Measurements from ENCODE around the gene TMEM231.
"Not testable (repeated sequence)": the region's sequence is repeated elsewhere in the genome, so short reads cannot be mapped to it uniquely, and the experiment has no call there.

The TMEM231 gene

GRCh38 chr16:75538882-75539565 lies 17.0 kb downstream of the TMEM231 start:
- H3K4me2 ChIP-seq (ENCODE audit: low read length); H3K9ac ChIP-seq (ENCODE audit: low read depth, low read length); H3K4me3 ChIP-seq (ENCODE audit: low read length); H3K9me3 ChIP-seq (replicated peaks; ENCODE audit: low read length); H3K36me3 ChIP-seq (ENCODE audit: insufficient read depth, low read length); H3K27me3 ChIP-seq (ENCODE audit: control insufficient read depth, insufficient read depth, low read length); H3K4me1 ChIP-seq (ENCODE audit: control insufficient read depth, insufficient read depth, low read length): not testable (repeated sequence)

- no peak overlapping the region for H3K9ac ChIP-seq (ENCODE audit: low read depth, low read length)
- peaks cover 3% of the 10 kb centered on the region for H3K27me3 ChIP-seq (ENCODE audit: control insufficient read depth, insufficient read depth, low read length)
- no peak overlapping the region for H3K4me2 ChIP-seq (ENCODE audit: low read length)
- H3K9me3 ChIP-seq (replicated peaks; ENCODE audit: low read length): no peaks in the 10 kb centered on the region
- no peak overlapping the region for H3K4me3 ChIP-seq (ENCODE audit: low read length)
- no peaks in the 10 kb centered on the region for H3K36me3 ChIP-seq (ENCODE audit: insufficient read depth, low read length)
- no peaks in the 10 kb centered on the region for H3K4me1 ChIP-seq (ENCODE audit: control insufficient read depth, insufficient read depth, low read length)
These were observed 18.3 kb downstream of the TMEM231 start for GRCh38 chr16:75537776-75538175.

- no peak within 1 kb of the TSS for H3K4me2 ChIP-seq (ENCODE audit: low read length)
- H3K4me1 ChIP-seq (ENCODE audit: control insufficient read depth, insufficient read depth, low read length): no peaks in the 10 kb centered on the region
- peaks cover 13% of the 10 kb centered on the region for H3K27me3 ChIP-seq (ENCODE audit: control insufficient read depth, insufficient read depth, low read length)
- no peak within 1 kb of the TSS for H3K9ac ChIP-seq (ENCODE audit: low read depth, low read length)
- no peak within 1 kb of the TSS for H3K4me3 ChIP-seq (ENCODE audit: low read length)
- no peaks in the 10 kb centered on the region for H3K9me3 ChIP-seq (replicated peaks; ENCODE audit: low read length)
- H3K36me3 ChIP-seq (ENCODE audit: insufficient read depth, low read length): no peaks in the 10 kb centered on the region
These were observed 20.2 kb downstream of the TMEM231 start, which contains the start of gene CHST5 for GRCh38 chr16:75535901-75536300. TSS of gene CHST5 (minus strand) at chr16:75536108. CDS start at chr16:75530384, 5,724 bp downstream.

- H3K36me3 ChIP-seq (ENCODE audit: insufficient read depth, low read length): no peaks in the 10 kb centered on the region
- no peaks in the 10 kb centered on the region for H3K4me1 ChIP-seq (ENCODE audit: control insufficient read depth, insufficient read depth, low read length)
- no peaks in the 10 kb centered on the region for H3K9me3 ChIP-seq (replicated peaks; ENCODE audit: low read length)
- H3K4me2 ChIP-seq (ENCODE audit: low read length): no peak overlapping the region
- no peak overlapping the region for H3K9ac ChIP-seq (ENCODE audit: low read depth, low read length)
- H3K27me3 ChIP-seq (ENCODE audit: control insufficient read depth, insufficient read depth, low read length): peaks cover 13% of the 10 kb centered on the region
- H3K4me3 ChIP-seq (ENCODE audit: low read length): no peak overlapping the region
These were observed 20.7 kb downstream of the TMEM231 start for GRCh38 chr16:75535211-75535843.

GRCh38 chr16:75534560-75535205 lies 21.4 kb downstream of the TMEM231 start:
- H3K9ac ChIP-seq (ENCODE audit: low read depth, low read length): no peak overlapping the region
- no peak overlapping the region for H3K4me2 ChIP-seq (ENCODE audit: low read length)
- H3K4me3 ChIP-seq (ENCODE audit: low read length): no peak overlapping the region
- no peaks in the 10 kb centered on the region for H3K4me1 ChIP-seq (ENCODE audit: control insufficient read depth, insufficient read depth, low read length)
- H3K36me3 ChIP-seq (ENCODE audit: insufficient read depth, low read length): no peaks in the 10 kb centered on the region
- H3K9me3 ChIP-seq (replicated peaks; ENCODE audit: low read length): no peaks in the 10 kb centered on the region
- H3K27me3 ChIP-seq (ENCODE audit: control insufficient read depth, insufficient read depth, low read length): peaks cover 13% of the 10 kb centered on the region

- Histone ChIP-seq H3K4me3 (ENCODE audit: low read length) (no peak overlapping the region), H3K27me3 (ENCODE audit: control insufficient read depth, insufficient read depth, low read length) (peaks cover 13% of the 10 kb centered on the region), H3K36me3 (ENCODE audit: insufficient read depth, low read length) (no peaks in the 10 kb centered on the region), H3K4me1 (ENCODE audit: control insufficient read depth, insufficient read depth, low read length) (no peaks in the 10 kb centered on the region), H3K9me3 (replicated peaks; ENCODE audit: low read length) (no peaks in the 10 kb centered on the region), H3K9ac (ENCODE audit: low read depth, low read length) (no peak overlapping the region), H3K4me2 (ENCODE audit: low read length) (no peak overlapping the region)
These were observed 23.3 kb downstream of the TMEM231 start for GRCh38 chr16:75532791-75533190.

DNA sequence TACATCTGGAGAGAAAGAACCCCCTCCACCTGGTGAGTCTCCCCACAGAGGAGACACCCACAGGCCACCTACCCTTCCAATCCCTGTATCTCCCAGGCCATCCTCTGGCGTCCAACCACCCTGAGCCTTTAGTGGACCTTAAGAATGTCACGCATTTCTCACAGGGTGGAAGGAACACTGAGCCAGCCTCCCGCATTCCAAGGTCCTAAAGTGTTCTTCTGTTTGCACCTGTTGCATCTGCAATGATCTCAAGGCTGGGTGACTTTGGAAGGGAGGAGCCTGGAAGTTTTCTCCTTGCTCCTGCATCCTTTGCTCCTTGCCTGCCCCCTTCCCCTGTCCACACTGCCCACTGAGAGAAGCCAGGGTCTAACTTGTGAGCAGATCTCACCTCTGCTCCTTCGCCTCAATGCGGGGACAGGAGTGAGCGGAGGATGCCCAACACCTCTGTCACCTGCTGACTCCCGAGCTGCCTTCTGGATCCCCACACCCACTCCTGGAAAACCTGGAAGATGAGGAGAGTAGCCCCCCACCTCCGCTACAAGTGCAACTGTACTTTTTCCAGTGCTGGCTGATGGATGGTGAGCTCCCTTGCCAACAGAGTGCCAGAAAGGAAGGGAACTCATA lies 23.8 kb downstream of the TMEM231 start:
- H3K36me3 ChIP-seq (ENCODE audit: insufficient read depth, low read length): no peaks in the 10 kb centered on the region
- no peak overlapping the region for H3K9ac ChIP-seq (ENCODE audit: low read depth, low read length)
- H3K27me3 ChIP-seq (ENCODE audit: control insufficient read depth, insufficient read depth, low read length): peaks cover 13% of the 10 kb centered on the region
- H3K4me3 ChIP-seq (ENCODE audit: low read length): no peak overlapping the region
- H3K9me3 ChIP-seq (replicated peaks; ENCODE audit: low read length): no peaks in the 10 kb centered on the region
- no peaks in the 10 kb centered on the region for H3K4me1 ChIP-seq (ENCODE audit: control insufficient read depth, insufficient read depth, low read length)
- H3K4me2 ChIP-seq (ENCODE audit: low read length): no peak overlapping the region

GRCh38 chr16:75529959-75530358 lies 26.1 kb downstream of the TMEM231 start:
- Histone ChIP-seq H3K4me2 (ENCODE audit: low read length) (no peak overlapping the region), H3K9me3 (replicated peaks; ENCODE audit: low read length) (no peaks in the 10 kb centered on the region), H3K36me3 (ENCODE audit: insufficient read depth, low read length) (no peaks in the 10 kb centered on the region), H3K9ac (ENCODE audit: low read depth, low read length) (no peak overlapping the region), H3K4me1 (ENCODE audit: control insufficient read depth, insufficient read depth, low read length) (no peaks in the 10 kb centered on the region), H3K27me3 (ENCODE audit: control insufficient read depth, insufficient read depth, low read length) (peaks cover 13% of the 10 kb centered on the region), H3K4me3 (ENCODE audit: low read length) (no peak overlapping the region)

- H3K9ac ChIP-seq (ENCODE audit: low read depth, low read length): no peak overlapping the region
- H3K9me3 ChIP-seq (replicated peaks; ENCODE audit: low read length): no peaks in the 10 kb centered on the region
- H3K4me1 ChIP-seq (ENCODE audit: control insufficient read depth, insufficient read depth, low read length): no peaks in the 10 kb centered on the region
- H3K4me2 ChIP-seq (ENCODE audit: low read length): no peak overlapping the region
- H3K27me3 ChIP-seq (ENCODE audit: control insufficient read depth, insufficient read depth, low read length): peaks cover 13% of the 10 kb centered on the region
- no peak overlapping the region for H3K4me3 ChIP-seq (ENCODE audit: low read length)
- no peaks in the 10 kb centered on the region for H3K36me3 ChIP-seq (ENCODE audit: insufficient read depth, low read length)
These were observed 26.8 kb downstream of the TMEM231 start for GRCh38 chr16:75529056-75529905.

- no peak overlapping the region for H3K9ac ChIP-seq (ENCODE audit: low read depth, low read length)
- no peaks in the 10 kb centered on the region for H3K9me3 ChIP-seq (replicated peaks; ENCODE audit: low read length)
- H3K4me2 ChIP-seq (ENCODE audit: low read length): no peak overlapping the region
- peaks cover 10% of the 10 kb centered on the region for H3K27me3 ChIP-seq (ENCODE audit: control insufficient read depth, insufficient read depth, low read length)
- H3K36me3 ChIP-seq (ENCODE audit: insufficient read depth, low read length): no peaks in the 10 kb centered on the region
- no peak overlapping the region for H3K4me3 ChIP-seq (ENCODE audit: low read length)
- no peaks in the 10 kb centered on the region for H3K4me1 ChIP-seq (ENCODE audit: control insufficient read depth, insufficient read depth, low read length)
These were observed 28.2 kb downstream of the TMEM231 start for GRCh38 chr16:75527825-75528299.

Measured in skeletal muscle satellite cell (primary cell).